Stimulated activated naive CD8-positive, alpha-beta T cell treated with anti-CD3 and anti-CD28 coated beads, Interleukin-15, Interleukin-2, amounts not matched to agents 100 ng/mL and 50 ng/mL, for 24 hours (primary cell): ENCODE measurements around the gene MBNL3.
"Not testable (repeated sequence)": the region's sequence is repeated elsewhere in the genome, so short reads cannot be mapped to it uniquely, and the experiment has no call there.

Source experiments
- H3K27ac Mint-ChIP-seq: one replicate; pipeline ENCODE4 v1.8.0; 2021; ENCODE audit warnings: mild to moderate bottlenecking, mixed read lengths
- H3K27me3 Mint-ChIP-seq: one replicate; pipeline ENCODE4 v1.8.0; 2021; ENCODE audit warnings: mixed read lengths
- H3K36me3 Mint-ChIP-seq: one replicate; pipeline ENCODE4 v1.8.0; 2021; ENCODE audit warnings: low read depth, mixed read lengths
- H3K4me1 Mint-ChIP-seq: one replicate; pipeline ENCODE4 v1.8.0; 2021; ENCODE audit warnings: low read depth, mixed read lengths
- H3K4me3 Mint-ChIP-seq: one replicate; pipeline ENCODE4 v1.8.0; 2021; ENCODE audit warnings: mild to moderate bottlenecking, mixed read lengths
- H3K9me3 Mint-ChIP-seq: one replicate; pipeline ENCODE4 v1.8.0; 2021; ENCODE audit warnings: mixed read lengths

The MBNL3 gene

DNA sequence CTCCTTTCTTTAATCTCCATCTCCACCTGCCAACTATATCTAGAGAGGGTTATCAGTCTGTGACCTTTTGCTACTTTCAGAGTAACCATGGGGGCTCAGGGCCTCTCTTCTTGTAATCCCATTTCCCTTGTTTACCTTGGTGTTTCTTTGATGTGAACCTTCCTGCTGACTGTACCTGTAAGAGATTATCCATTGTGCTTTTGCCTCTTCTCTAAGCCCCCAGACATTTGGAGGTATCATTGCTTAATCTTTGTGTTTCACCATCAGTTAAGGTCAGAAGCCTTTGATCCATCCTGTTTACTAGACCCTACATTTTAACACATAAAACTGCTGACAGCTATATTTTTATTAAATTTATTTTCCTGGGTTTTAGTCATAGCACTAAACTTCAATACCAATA, 157.8 kb downstream of the MBNL3 start:
- no peak overlapping the region for H3K4me3 Mint-ChIP-seq
- no peaks in the 10 kb centered on the region for H3K4me1 Mint-ChIP-seq
- no peak overlapping the region for H3K27ac Mint-ChIP-seq
- no peaks in the 10 kb centered on the region for H3K9me3 Mint-ChIP-seq
- no peaks in the 10 kb centered on the region for H3K36me3 Mint-ChIP-seq
- H3K27me3 Mint-ChIP-seq, result no peaks in the 10 kb centered on the region

- Mint-ChIP-seq H3K9me3 (no peaks in the 10 kb centered on the region), H3K27ac (no peak overlapping the region), H3K36me3 (no peaks in the 10 kb centered on the region), H3K4me3 (no peak overlapping the region), H3K27me3 (no peaks in the 10 kb centered on the region), H3K4me1 (no peaks in the 10 kb centered on the region)
Observed at GRCh38 chrX:132330156-132330729, 158.6 kb downstream of the MBNL3 start.

DNA sequence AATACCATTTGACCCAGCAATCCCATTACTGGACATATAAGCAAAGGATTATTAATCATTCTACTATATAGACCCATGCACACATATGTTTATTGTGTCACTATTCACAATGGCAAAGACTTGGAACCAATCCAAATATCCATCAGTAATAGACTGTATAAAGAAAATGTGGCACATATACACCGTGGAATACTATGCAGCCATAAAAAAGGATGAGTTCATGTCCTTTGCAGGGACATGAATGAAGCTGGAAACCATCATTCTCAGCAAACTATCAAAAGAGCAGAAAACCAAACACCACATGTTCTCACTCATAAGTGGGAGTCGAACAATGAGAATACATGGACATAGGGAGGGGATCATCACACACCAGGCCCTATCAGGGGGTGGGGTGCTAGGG, 161.9 kb downstream of the MBNL3 start:
- not testable (repeated sequence) for H3K4me1 Mint-ChIP-seq, H3K27me3 Mint-ChIP-seq, H3K4me3 Mint-ChIP-seq, H3K36me3 Mint-ChIP-seq, H3K27ac Mint-ChIP-seq, H3K9me3 Mint-ChIP-seq
